NCI-H345 treated with DMSO at 0.1 percent for 48 hours (cell line): ENCODE results near the gene PKP4.

Source experiments
- DNase-seq: peaks from one replicate; lab custom pipeline; 2025; ENCODE audit not compliant: unreplicated experiment; lab: John Stamatoyannopoulos, UW

Gene PKP4

DNA sequence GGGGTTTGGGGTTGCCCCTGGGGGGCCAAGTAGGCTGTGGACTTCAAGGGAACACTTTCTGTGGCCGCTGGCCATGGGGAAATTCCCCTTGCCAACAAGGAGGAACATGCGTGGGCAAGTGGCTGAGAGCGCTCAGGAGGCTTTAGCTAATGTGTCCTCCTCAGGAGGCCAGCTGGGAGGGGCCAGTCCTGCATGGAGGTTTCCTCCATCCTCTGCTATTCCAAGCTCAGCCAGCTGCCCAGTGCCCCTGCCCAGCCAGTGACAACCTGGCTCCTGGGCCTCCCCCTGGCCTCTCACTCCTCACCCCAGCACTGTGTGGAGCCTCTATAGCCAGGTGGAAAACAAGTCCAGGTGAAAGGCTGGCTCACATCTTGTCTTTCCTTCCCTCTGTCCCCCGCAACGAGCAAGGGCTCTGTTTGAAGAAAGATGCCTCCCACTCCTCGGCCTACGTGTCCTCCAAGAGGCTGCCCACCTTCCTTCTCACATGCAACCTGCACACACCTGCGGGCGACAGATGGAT is 273.9 kb downstream of the PKP4 start:
- no peak for DNase-seq

DNA sequence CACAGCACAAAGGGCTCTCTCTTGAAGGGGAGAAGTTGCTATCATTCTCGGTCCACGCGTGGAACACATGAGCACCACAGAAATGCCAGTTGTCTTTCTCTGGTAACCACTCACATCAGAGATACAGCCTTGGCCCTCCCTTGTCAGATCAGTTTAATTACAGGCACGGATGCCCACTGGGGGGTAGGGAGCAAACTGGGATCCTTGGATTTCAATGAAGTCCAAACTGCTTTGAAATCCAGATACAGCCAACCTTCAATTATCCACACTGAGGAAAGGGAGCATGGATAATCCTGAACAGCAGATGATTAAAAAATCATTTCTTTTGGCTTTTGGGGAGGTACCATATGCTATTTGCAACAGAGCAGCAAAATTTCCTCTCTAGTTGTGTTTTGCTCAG is 274.6 kb downstream of the PKP4 start:
- DNase-seq: no peak
